HCT116 (cell line): ENCODE results near the gene BSN. TPM values are rescaled to one million over a fixed set of nuclear protein-coding genes. Genes with fewer than 3 reads are reported as not detected.

Experiments
- ATAC-seq: fragments of 200-7000 bp; cut with Tn5 transposase; 2 replicates; pipeline ENCODE4 v1.9.1; 2020; ENCODE audit warnings: mild to moderate bottlenecking, moderate library complexity
- BruUV-seq: library from RNA; stranded (reverse); fragments of 400-500 nt; replicated peaks from 2 replicates; lab custom pipeline; 2021; lab: Mats Ljungman, UMichigan
- CTCF ChIA-PET: fragments of 300-600 bp; sonication (Branson Sonifier 250); formaldehyde crosslinking; loops from one replicate; lab custom pipeline; 2021; ENCODE audit warnings: antibody characterized with exemption; lab: Charles Lee
- POLR2A ChIA-PET: fragments of 300-600, 350-600 bp; sonication (Branson Sonifier 250); formaldehyde crosslinking; loops from one replicate; lab custom pipeline; 2021; ENCODE audit warnings: antibody characterized with exemption; lab: Charles Lee
- RAD21 ChIA-PET, 2 experiments: fragments of 300-600 bp; sonication (Branson Sonifier 250); formaldehyde crosslinking; loops; one replicate each; lab custom pipeline; 2023; ENCODE audit warnings: low total read pairs in 2 of 2; ENCODE audit not compliant: uncharacterized antibody in 2 of 2, unreplicated experiment in 2 of 2, low non-redundant PET in 1 of 2; lab: Charles Lee
- DNase-seq: peaks from one replicate; pipeline ENCODE4 v3.0.0-alpha.2; 2010; ENCODE audit warnings: low read depth, low spot score
- H2AFZ ChIP-seq: fragments of 200-600 bp; shearing (Covaris generic), sonication (generic); 2 replicates; pipeline ENCODE4 v1.6.1; 2017; ENCODE audit warnings: low read depth, mixed run types, mixed read lengths, antibody characterized with exemption, low read length; ENCODE audit not compliant: poor library complexity, severe bottlenecking
- H3K27ac ChIP-seq: 2 replicates; pipeline ENCODE4 v1.5.1; 2012; ENCODE audit warnings: low read depth, low read length
- H3K27me3 ChIP-seq: fragments of 200-600 bp; sonication (generic); 2 replicates; pipeline ENCODE4 v1.6.1; 2016; ENCODE audit warnings: mixed run types, low read length, mixed read lengths; ENCODE audit not compliant: insufficient read depth
- H3K36me3 ChIP-seq, 2 experiments: fragments of 200-500 bp in 1 of 2; fragments of 200-600 bp in 1 of 2; sonication (Bioruptor generic) in 1 of 2; sonication (generic) in 1 of 2; 2 replicates each; pipeline versions ENCODE4 v1.5.1 to v1.6.1; 2014 to 2016; ENCODE audit warnings: low read length in 2 of 2, inconsistent platforms in 1 of 2, mixed read lengths in 1 of 2, mixed run types in 1 of 2; ENCODE audit not compliant: insufficient read depth in 2 of 2, control insufficient read depth in 1 of 2
- H3K4me1 ChIP-seq, 2 experiments: fragments of 200-600 bp in 1 of 2; sonication (generic) in 1 of 2; 2 replicates each; pipeline versions ENCODE4 v1.5.1 to v1.6.1; 2012 to 2017; ENCODE audit warnings: low read length in 2 of 2, inconsistent platforms in 1 of 2, mild to moderate bottlenecking in 1 of 2, mixed read lengths in 1 of 2, mixed run types in 1 of 2, moderate library complexity in 1 of 2; ENCODE audit not compliant: insufficient read depth in 2 of 2, control insufficient read depth in 1 of 2
- H3K4me2 ChIP-seq: fragments of 200-600 bp; sonication (generic); 2 replicates; pipeline ENCODE4 v1.6.1; 2017; ENCODE audit warnings: mixed run types, low read length, mixed read lengths
- H3K4me3 ChIP-seq, 2 experiments: fragments of 200-600 bp in 1 of 2; sonication (generic) in 1 of 2; replicated peaks in 1 of 2; 2 replicates each; pipeline ENCODE4 v1.5.1; 2011 to 2016; ENCODE audit warnings: low read length in 2 of 2, control low read depth in 1 of 2, low read depth in 1 of 2, mild to moderate bottlenecking in 1 of 2, mixed read lengths in 1 of 2, mixed run types in 1 of 2
- H3K79me2 ChIP-seq: fragments of 200-600 bp; sonication (generic); 2 replicates; pipeline ENCODE4 v1.6.1; 2017; ENCODE audit warnings: mild to moderate bottlenecking, mixed run types, low read length, moderate library complexity, mixed read lengths; ENCODE audit not compliant: insufficient read depth
- H3K9ac ChIP-seq: fragments of 200-600 bp; sonication (generic); 2 replicates; pipeline ENCODE4 v1.6.1; 2016; ENCODE audit warnings: low read length, mixed read lengths
- H3K9me2 ChIP-seq: fragments of 200-600 bp; sonication (generic), shearing (Covaris generic); 2 replicates; pipeline ENCODE4 v1.6.1; 2017; ENCODE audit warnings: mixed run types, mild to moderate bottlenecking, moderate library complexity; ENCODE audit not compliant: insufficient read depth
- H3K9me3 ChIP-seq, 2 experiments: fragments of 200-500 bp in 1 of 2; fragments of 200-600 bp in 1 of 2; sonication (Bioruptor generic) in 1 of 2; sonication (generic) in 1 of 2; 2 replicates each; pipeline ENCODE4 v1.6.1; 2014 to 2017; ENCODE audit warnings: low read length in 2 of 2, mixed read lengths in 2 of 2, inconsistent platforms in 1 of 2, low read depth in 1 of 2, mild to moderate bottlenecking in 1 of 2, mixed run types in 1 of 2, moderate library complexity in 1 of 2; ENCODE audit not compliant: control insufficient read depth in 1 of 2, insufficient read depth in 1 of 2
- H4K20me1 ChIP-seq: fragments of 200-600 bp; sonication (generic), shearing (Covaris generic); 2 replicates; pipeline ENCODE4 v1.6.1; 2017; ENCODE audit warnings: mixed run types, mild to moderate bottlenecking, moderate library complexity; ENCODE audit not compliant: insufficient read depth
- CBX3 ChIP-seq: IDR thresholded peaks from 2 replicates; pipeline ENCODE4 v1.6.1; 2012; ENCODE audit warnings: low read depth
- ELF1 ChIP-seq: IDR thresholded peaks from 2 replicates; pipeline ENCODE4 v1.6.1; 2012; ENCODE audit warnings: low read depth, borderline replicate concordance
- EZH2 ChIP-seq: fragments of 200-600 bp; sonication (generic); IDR thresholded peaks from 2 replicates; pipeline ENCODE4 v1.6.1; 2017; ENCODE audit warnings: antibody characterized with exemption, mixed run types
- FOSL1 ChIP-seq: IDR thresholded peaks from 2 replicates; pipeline ENCODE4 v1.6.1; 2012; ENCODE audit warnings: low read depth
- JUND ChIP-seq: IDR thresholded peaks from 2 replicates; pipeline ENCODE4 v1.6.1; 2012
- MAX ChIP-seq: IDR thresholded peaks from 2 replicates; pipeline ENCODE4 v1.6.1; 2012
- POLR2AphosphoS5 ChIP-seq: IDR thresholded peaks from 2 replicates; pipeline ENCODE4 v1.6.1; 2011; ENCODE audit warnings: mild to moderate bottlenecking, low read depth, low read length, moderate library complexity
- RAD21 ChIP-seq: IDR thresholded peaks from 2 replicates; pipeline ENCODE4 v1.6.1; 2012; ENCODE audit warnings: low read depth, mild to moderate bottlenecking
- REST ChIP-seq: IDR thresholded peaks from 2 replicates; pipeline ENCODE4 v1.6.1; 2012; ENCODE audit warnings: low read depth
- SP1 ChIP-seq: IDR thresholded peaks from 2 replicates; pipeline ENCODE4 v1.6.1; 2012; ENCODE audit warnings: low read depth
- ZFX ChIP-seq: fragments of 450-650 bp; IDR thresholded peaks from 2 replicates; pipeline ENCODE4 v1.6.1; 2017
- intact Hi-C: fragments of 100-400 bp; cut with micrococcal nuclease; formaldehyde crosslinking; loops from 2 replicates; pipeline ENCODE4 v1.10.0; 2022
- total RNA-seq: library from RNA; stranded (reverse); gene quantifications from one replicate; pipeline ENCODE4 v1.2.1, GENCODE V29; 2021; ENCODE audit not compliant: unreplicated experiment

Gene BSN
- total RNA-seq, 1 experiment from 2014 or later, result 1.5 TPM

- RAD21 ChIA-PET, result interaction anchor here in 1 of 2 experiments (1.0 kb wide), 1 partner anchor 99 kb away, joined by 3 read pairs; no protein-coding TSS in a partner anchor
- POLR2A ChIA-PET, result no interaction called here
- peak overlapping the region; percentile 41 for H3K27ac ChIP-seq
- peak; percentile 91 for ATAC-seq
- H3K4me1 ChIP-seq, result peaks cover 12 to 35% of the 10 kb centered on the region in 2 experiments
- no peaks in the 10 kb centered on the region for H3K27me3 ChIP-seq
- no peaks in the 10 kb centered on the region for H3K9me2 ChIP-seq
- peak; percentile 57 for DNase-seq
- CTCF ChIA-PET, result interaction anchor here (1.0 kb wide), 1 partner anchor 8 kb away, joined by 3 read pairs; no protein-coding TSS in a partner anchor
- H2AFZ ChIP-seq, result peak overlapping the region; percentile 15
- H4K20me1 ChIP-seq, result no peaks in the 10 kb centered on the region
- no peaks in the 10 kb centered on the region for H3K79me2 ChIP-seq
- BruUV-seq, result no TSS peak
- TF ChIP-seq JUND (peak; percentile 83), ZFX (no peak), RAD21 (0 out of 2 replicates have a peak, but pooled peaks have one; percentile 9), MAX (no peak; the same call in 1 of the 2 replicates), CBX3 (peak; percentile 49; the same call in 1 of the 2 replicates), REST (no peak), ELF1 (no peak), FOSL1 (peak; percentile 74), EZH2 (no peak), POLR2AphosphoS5 (no peak), SP1 (peak; percentile 73)
- intact Hi-C loops, result no loop called here
- peak overlapping the region; percentile 32; the same call in 1 of the 2 replicates for H3K9ac ChIP-seq
- H3K4me2 ChIP-seq, result peak overlapping the region; percentile 87
- H3K36me3 ChIP-seq, result no peaks in the 10 kb centered on the region
- no peaks in the 10 kb centered on the region for H3K9me3 ChIP-seq
- H3K4me3 ChIP-seq, result peak overlapping the region in 1 of 2 experiments; percentile 38; a peak in 1 of 4 replicates
Measured at GRCh38 chr3:49638445-49638844, 84.2 kb downstream of the BSN start.
